ENCODE data around the gene UCKL1.
"Not testable (repeated sequence)": the region's sequence is repeated elsewhere in the genome, so short reads cannot be mapped to it uniquely, and the experiment has no call there.

The UCKL1 gene

GRCh38 chr20:63935447-63935846 is 20.8 kb downstream of the UCKL1 start:
- Histone ChIP-seq H3K36me3 (peaks cover 61% of the 10 kb centered on the region), H3K9me3 (no peaks in the 10 kb centered on the region), H3K27me3 (no peaks in the 10 kb centered on the region), H3K4me3 (ENCODE audit: low read depth, low read length) (no peak overlapping the region), H3K4me1 (no peaks in the 10 kb centered on the region)
- no peak for DNase-seq
- TF ChIP-seq CTCF (IDR thresholded peaks at IDR 0.05; ENCODE audit: low read depth, low read length) = no peak

- Histone ChIP-seq H3K4me1 (no peaks in the 10 kb centered on the region), H3K4me3 (ENCODE audit: low read depth, low read length) (no peak overlapping the region), H3K27me3 (no peaks in the 10 kb centered on the region), H3K36me3 (peaks cover 59% of the 10 kb centered on the region), H3K9me3 (no peaks in the 10 kb centered on the region)
- DNase-seq = no peak
- TF ChIP-seq CTCF (IDR thresholded peaks at IDR 0.05; ENCODE audit: low read depth, low read length) = peak; percentile 61
Measured at GRCh38 chr20:63934271-63935068, 21.7 kb downstream of the UCKL1 start.

- H3K9me3 ChIP-seq = no peaks in the 10 kb centered on the region
- TF ChIP-seq CTCF (IDR thresholded peaks at IDR 0.05; ENCODE audit: low read depth, low read length) = no peak
- H3K4me1 ChIP-seq = no peaks in the 10 kb centered on the region
- no peak for DNase-seq
- no peak overlapping the region for H3K4me3 ChIP-seq (ENCODE audit: low read depth, low read length)
- no peaks in the 10 kb centered on the region for H3K27me3 ChIP-seq
- H3K36me3 ChIP-seq = peaks cover 58% of the 10 kb centered on the region
Measured at GRCh38 chr20:63933646-63934045, 22.6 kb downstream of the UCKL1 start.

- DNase-seq = no peak
- H3K36me3 ChIP-seq = peaks cover 66% of the 10 kb centered on the region
- H3K4me3 ChIP-seq (ENCODE audit: low read depth, low read length) = no peak overlapping the region
- H3K27me3 ChIP-seq = no peaks in the 10 kb centered on the region
- no peaks in the 10 kb centered on the region for H3K4me1 ChIP-seq
- no peak for TF ChIP-seq CTCF (IDR thresholded peaks at IDR 0.05; ENCODE audit: low read depth, low read length)
- no peaks in the 10 kb centered on the region for H3K9me3 ChIP-seq
Measured at GRCh38 chr20:63932606-63933160, 23.5 kb downstream of the UCKL1 start.

GRCh38 chr20:63931735-63932134 is 24.5 kb downstream of the UCKL1 start:
- peaks cover 76% of the 10 kb centered on the region for H3K36me3 ChIP-seq
- TF ChIP-seq CTCF (IDR thresholded peaks at IDR 0.05; ENCODE audit: low read depth, low read length) = no peak

GRCh38 chr20:63930971-63931553 is 25.2 kb downstream of the UCKL1 start:
- no peaks in the 10 kb centered on the region for H3K9me3 ChIP-seq
- H3K36me3 ChIP-seq = peaks cover 79% of the 10 kb centered on the region
- H3K4me3 ChIP-seq (ENCODE audit: low read depth, low read length) = no peak overlapping the region
- no peak for TF ChIP-seq CTCF (IDR thresholded peaks at IDR 0.05; ENCODE audit: low read depth, low read length)
- no peaks in the 10 kb centered on the region for H3K4me1 ChIP-seq
- no peak for DNase-seq
- no peaks in the 10 kb centered on the region for H3K27me3 ChIP-seq

More at GRCh38 chr20:63931735-63932134, 24.5 kb downstream of the UCKL1 start:
- H3K4me3 ChIP-seq (ENCODE audit: low read depth, low read length) = no peak overlapping the region
- DNase-seq = no peak
- H3K9me3 ChIP-seq = no peaks in the 10 kb centered on the region
- no peaks in the 10 kb centered on the region for H3K4me1 ChIP-seq
- H3K27me3 ChIP-seq = no peaks in the 10 kb centered on the region

- H3K27me3 ChIP-seq; H3K9me3 ChIP-seq; DNase-seq; H3K4me3 ChIP-seq (ENCODE audit: low read depth, low read length); H3K4me1 ChIP-seq: not testable (repeated sequence)
- peaks cover 65% of the 10 kb centered on the region for H3K36me3 ChIP-seq
Measured at GRCh38 chr20:63929473-63929883, 26.7 kb downstream of the UCKL1 start.
